Measurements from ENCODE around the gene BIRC7.

The BIRC7 gene

GRCh38 chr20:63254606-63255384 lies 19.1 kb downstream of the BIRC7 start:
- Histone ChIP-seq H3K9me3 (ENCODE audit: control insufficient read depth in 2 of 2, low read length in 2 of 2) (no peaks in the 10 kb centered on the region), H3K27ac (ENCODE audit: low read depth in 2 of 2, low read length in 2 of 2) (no peak overlapping the region), H3K36me3 (ENCODE audit: control insufficient read depth in 2 of 2, insufficient read depth in 2 of 2, low read length in 2 of 2) (no peaks in the 10 kb centered on the region), H3K27me3 (ENCODE audit: control insufficient read depth in 2 of 2, insufficient read depth in 2 of 2, low read length in 2 of 2) (peaks cover 18 to 21% of the 10 kb centered on the region in 2 donors), H3K4me3 (ENCODE audit: low read length in 2 of 2) (no peak overlapping the region), H3K9ac (ENCODE audit: low read depth in 1 of 2, low read length in 2 of 2) (no peak overlapping the region), H3K4me1 (ENCODE audit: control insufficient read depth in 2 of 2, insufficient read depth in 2 of 2, low read length in 2 of 2) (no peaks in the 10 kb centered on the region)

GRCh38 chr20:63255931-63256704 lies 20.4 kb downstream of the BIRC7 start:
- Histone ChIP-seq H3K27me3 (ENCODE audit: control insufficient read depth in 2 of 2, insufficient read depth in 2 of 2, low read length in 2 of 2) (peaks cover 18 to 21% of the 10 kb centered on the region in 2 donors), H3K4me3 (ENCODE audit: low read length in 2 of 2) (no peak overlapping the region), H3K9me3 (ENCODE audit: control insufficient read depth in 2 of 2, low read length in 2 of 2) (no peaks in the 10 kb centered on the region), H3K9ac (ENCODE audit: low read depth in 1 of 2, low read length in 2 of 2) (no peak overlapping the region), H3K36me3 (ENCODE audit: control insufficient read depth in 2 of 2, insufficient read depth in 2 of 2, low read length in 2 of 2) (no peaks in the 10 kb centered on the region), H3K4me1 (ENCODE audit: control insufficient read depth in 2 of 2, insufficient read depth in 2 of 2, low read length in 2 of 2) (no peaks in the 10 kb centered on the region), H3K27ac (ENCODE audit: low read depth in 2 of 2, low read length in 2 of 2) (no peak overlapping the region)

- H3K4me1 ChIP-seq (ENCODE audit: control insufficient read depth in 2 of 2, insufficient read depth in 2 of 2, low read length in 2 of 2): no peaks in the 10 kb centered on the region
- peaks cover 18 to 21% of the 10 kb centered on the region in 2 donors for H3K27me3 ChIP-seq (ENCODE audit: control insufficient read depth in 2 of 2, insufficient read depth in 2 of 2, low read length in 2 of 2)
- H3K9me3 ChIP-seq (ENCODE audit: control insufficient read depth in 2 of 2, low read length in 2 of 2): no peaks in the 10 kb centered on the region
- H3K36me3 ChIP-seq (ENCODE audit: control insufficient read depth in 2 of 2, insufficient read depth in 2 of 2, low read length in 2 of 2): no peaks in the 10 kb centered on the region
- H3K9ac ChIP-seq (ENCODE audit: low read depth in 1 of 2, low read length in 2 of 2): no peak overlapping the region
- no peak overlapping the region for H3K4me3 ChIP-seq (ENCODE audit: low read length in 2 of 2)
- H3K27ac ChIP-seq (ENCODE audit: low read depth in 2 of 2, low read length in 2 of 2): no peak overlapping the region
These were observed 21.2 kb downstream of the BIRC7 start for GRCh38 chr20:63256954-63257353.

- Histone ChIP-seq H3K4me3 (ENCODE audit: low read length in 2 of 2) (no peak overlapping the region), H3K9me3 (ENCODE audit: control insufficient read depth in 2 of 2, low read length in 2 of 2) (no peaks in the 10 kb centered on the region), H3K36me3 (ENCODE audit: control insufficient read depth in 2 of 2, insufficient read depth in 2 of 2, low read length in 2 of 2) (no peaks in the 10 kb centered on the region), H3K9ac (ENCODE audit: low read depth in 1 of 2, low read length in 2 of 2) (no peak overlapping the region), H3K4me1 (ENCODE audit: control insufficient read depth in 2 of 2, insufficient read depth in 2 of 2, low read length in 2 of 2) (no peaks in the 10 kb centered on the region), H3K27ac (ENCODE audit: low read depth in 2 of 2, low read length in 2 of 2) (no peak overlapping the region), H3K27me3 (ENCODE audit: control insufficient read depth in 2 of 2, insufficient read depth in 2 of 2, low read length in 2 of 2) (peaks cover 18 to 19% of the 10 kb centered on the region in 2 donors)
These were observed 21.9 kb downstream of the BIRC7 start for GRCh38 chr20:63257629-63258028.

GRCh38 chr20:63258781-63259180 lies 23.1 kb downstream of the BIRC7 start:
- no peaks in the 10 kb centered on the region for H3K9me3 ChIP-seq (ENCODE audit: control insufficient read depth in 2 of 2, low read length in 2 of 2)
- H3K27ac ChIP-seq (ENCODE audit: low read depth in 2 of 2, low read length in 2 of 2): no peak overlapping the region
- no peak overlapping the region for H3K9ac ChIP-seq (ENCODE audit: low read depth in 1 of 2, low read length in 2 of 2)
- H3K36me3 ChIP-seq (ENCODE audit: control insufficient read depth in 2 of 2, insufficient read depth in 2 of 2, low read length in 2 of 2): no peaks in the 10 kb centered on the region
- no peaks in the 10 kb centered on the region for H3K4me1 ChIP-seq (ENCODE audit: control insufficient read depth in 2 of 2, insufficient read depth in 2 of 2, low read length in 2 of 2)
- H3K27me3 ChIP-seq (ENCODE audit: control insufficient read depth in 2 of 2, insufficient read depth in 2 of 2, low read length in 2 of 2): peaks cover 14 to 18% of the 10 kb centered on the region in 2 donors
- no peak overlapping the region for H3K4me3 ChIP-seq (ENCODE audit: low read length in 2 of 2)

- Histone ChIP-seq H3K27ac (ENCODE audit: low read depth in 2 of 2, low read length in 2 of 2) (no peak overlapping the region), H3K9me3 (ENCODE audit: control insufficient read depth in 2 of 2, low read length in 2 of 2) (no peaks in the 10 kb centered on the region), H3K36me3 (ENCODE audit: control insufficient read depth in 2 of 2, insufficient read depth in 2 of 2, low read length in 2 of 2) (no peaks in the 10 kb centered on the region), H3K27me3 (ENCODE audit: control insufficient read depth in 2 of 2, insufficient read depth in 2 of 2, low read length in 2 of 2) (peaks cover 11 to 18% of the 10 kb centered on the region in 2 donors), H3K4me3 (ENCODE audit: low read length in 2 of 2) (no peak overlapping the region), H3K9ac (ENCODE audit: low read depth in 1 of 2, low read length in 2 of 2) (no peak overlapping the region), H3K4me1 (ENCODE audit: control insufficient read depth in 2 of 2, insufficient read depth in 2 of 2, low read length in 2 of 2) (no peaks in the 10 kb centered on the region)
These were observed 24.2 kb downstream of the BIRC7 start for GRCh38 chr20:63259734-63260460.

- Histone ChIP-seq H3K9ac (ENCODE audit: low read depth in 1 of 2, low read length in 2 of 2) (no peak overlapping the region), H3K27me3 (ENCODE audit: control insufficient read depth in 2 of 2, insufficient read depth in 2 of 2, low read length in 2 of 2) (peaks cover 5 to 11% of the 10 kb centered on the region in 2 donors), H3K4me1 (ENCODE audit: control insufficient read depth in 2 of 2, insufficient read depth in 2 of 2, low read length in 2 of 2) (no peaks in the 10 kb centered on the region), H3K4me3 (ENCODE audit: low read length in 2 of 2) (no peak overlapping the region), H3K27ac (ENCODE audit: low read depth in 2 of 2, low read length in 2 of 2) (no peak overlapping the region), H3K36me3 (ENCODE audit: control insufficient read depth in 2 of 2, insufficient read depth in 2 of 2, low read length in 2 of 2) (no peaks in the 10 kb centered on the region), H3K9me3 (ENCODE audit: control insufficient read depth in 2 of 2, low read length in 2 of 2) (no peaks in the 10 kb centered on the region)
These were observed 24.8 kb downstream of the BIRC7 start for GRCh38 chr20:63260521-63260920.

GRCh38 chr20:63261060-63261794 lies 25.5 kb downstream of the BIRC7 start:
- H3K27ac ChIP-seq (ENCODE audit: low read depth in 2 of 2, low read length in 2 of 2): no peak overlapping the region
- no peaks in the 10 kb centered on the region for H3K9me3 ChIP-seq (ENCODE audit: control insufficient read depth in 2 of 2, low read length in 2 of 2)
- H3K27me3 ChIP-seq (ENCODE audit: control insufficient read depth in 2 of 2, insufficient read depth in 2 of 2, low read length in 2 of 2): peaks cover 4 to 5% of the 10 kb centered on the region in 2 donors
- no peaks in the 10 kb centered on the region for H3K4me1 ChIP-seq (ENCODE audit: control insufficient read depth in 2 of 2, insufficient read depth in 2 of 2, low read length in 2 of 2)
- H3K9ac ChIP-seq (ENCODE audit: low read depth in 1 of 2, low read length in 2 of 2): no peak overlapping the region
- H3K4me3 ChIP-seq (ENCODE audit: low read length in 2 of 2): no peak overlapping the region
- no peaks in the 10 kb centered on the region for H3K36me3 ChIP-seq (ENCODE audit: control insufficient read depth in 2 of 2, insufficient read depth in 2 of 2, low read length in 2 of 2)

- peaks cover 3 to 4% of the 10 kb centered on the region in 2 donors for H3K27me3 ChIP-seq (ENCODE audit: control insufficient read depth in 2 of 2, insufficient read depth in 2 of 2, low read length in 2 of 2)
- no peak overlapping the region for H3K9ac ChIP-seq (ENCODE audit: low read depth in 1 of 2, low read length in 2 of 2)
- H3K27ac ChIP-seq (ENCODE audit: low read depth in 2 of 2, low read length in 2 of 2): no peak overlapping the region
- no peaks in the 10 kb centered on the region for H3K4me1 ChIP-seq (ENCODE audit: control insufficient read depth in 2 of 2, insufficient read depth in 2 of 2, low read length in 2 of 2)
- no peak overlapping the region for H3K4me3 ChIP-seq (ENCODE audit: low read length in 2 of 2)
- H3K9me3 ChIP-seq (ENCODE audit: control insufficient read depth in 2 of 2, low read length in 2 of 2): no peaks in the 10 kb centered on the region
- H3K36me3 ChIP-seq (ENCODE audit: control insufficient read depth in 2 of 2, insufficient read depth in 2 of 2, low read length in 2 of 2): no peaks in the 10 kb centered on the region
These were observed 26.3 kb downstream of the BIRC7 start for GRCh38 chr20:63261795-63262528.

All from mucosa of rectum (tissue), 2 donors.